ENCODE results near the gene N4BP3.
A peak's percentile ranks its signal among the peaks of the same experiment; 100 is the strongest.

The N4BP3 gene

GRCh38 chr5:178150977-178151734 is 37.8 kb downstream of the N4BP3 start:
- DNase-seq (ENCODE audit: low read depth), result no peak

GRCh38 chr5:178152491-178153444 is 39.4 kb downstream of the N4BP3 start:
- DNase-seq (ENCODE audit: low read depth), result no peak

GRCh38 chr5:178153530-178154340 is 40.4 kb downstream of the N4BP3 start, which contains the start of gene NHP2:
NHP2 (minus strand) TSS chr5:178153885; CDS start chr5:178153817, 68 bp downstream.
- peak; percentile 98 for DNase-seq (ENCODE audit: low read depth)

- DNase-seq (ENCODE audit: low read depth), result no peak
Measured at GRCh38 chr5:178155065-178155464, 41.7 kb downstream of the N4BP3 start.

- DNase-seq (ENCODE audit: low read depth), result no peak
Measured at GRCh38 chr5:178160176-178160575, 46.8 kb downstream of the N4BP3 start.

- no peak for DNase-seq (ENCODE audit: low read depth)
Measured at GRCh38 chr5:178162481-178162880, 49.1 kb downstream of the N4BP3 start.

- DNase-seq (ENCODE audit: low read depth), result peak; percentile 43
Measured at GRCh38 chr5:178163772-178164735, 50.7 kb downstream of the N4BP3 start.

GRCh38 chr5:178165581-178165980 is 52.2 kb downstream of the N4BP3 start:
- no peak for DNase-seq (ENCODE audit: low read depth)

- DNase-seq (ENCODE audit: low read depth), result no peak
Measured at GRCh38 chr5:178170455-178170854, 57.1 kb downstream of the N4BP3 start.

- DNase-seq (ENCODE audit: low read depth), result no peak
Measured at GRCh38 chr5:178174456-178174855, 61.1 kb downstream of the N4BP3 start.

Measured in fibroblast of the conjunctiva (primary cell).